CD4-positive, alpha-beta T cell treated with Interleukin-15 for 1 hour (primary cell): ENCODE results near the gene CETN3.
A peak's percentile ranks its signal among the peaks of the same experiment; 100 is the strongest.

Experiments used
- DNase-seq: peaks from one replicate; pipeline ENCODE4 v3.0.0-alpha.2; 2020

Gene CETN3

GRCh38 chr5:90409318-90410177 lies at the start of gene CETN3:
TSS of gene CETN3 (minus strand) at chr5:90409756. CDS start at chr5:90409661, 95 bp downstream.
- DNase-seq, result peak; percentile 92

GRCh38 chr5:90446961-90447360 lies 37.4 kb upstream of the CETN3 start:
- no peak for DNase-seq

GRCh38 chr5:90440644-90441043 lies 31.1 kb upstream of the CETN3 start:
- DNase-seq, result no peak

GRCh38 chr5:90438100-90438499 lies 28.5 kb upstream of the CETN3 start:
- no peak for DNase-seq

- no peak for DNase-seq
These were observed 28.1 kb upstream of the CETN3 start for GRCh38 chr5:90437663-90438062.

GRCh38 chr5:90434116-90434714 lies 24.7 kb upstream of the CETN3 start:
- DNase-seq, result peak; percentile 20

- no peak for DNase-seq
These were observed 14.7 kb upstream of the CETN3 start for GRCh38 chr5:90424245-90424644.

- no peak for DNase-seq
These were observed 11.6 kb upstream of the CETN3 start for GRCh38 chr5:90421136-90421535.

GRCh38 chr5:90418214-90418613 lies 8.7 kb upstream of the CETN3 start:
- DNase-seq, result no peak

- DNase-seq, result no peak
These were observed 714 bp upstream of the CETN3 start for GRCh38 chr5:90410178-90410762.

GRCh38 chr5:90408571-90409317 lies 812 bp downstream of the CETN3 start:
- DNase-seq, result no peak

GRCh38 chr5:90406466-90406865 lies 3.1 kb downstream of the CETN3 start:
- DNase-seq, result no peak

- DNase-seq, result no peak
These were observed 6.9 kb downstream of the CETN3 start for GRCh38 chr5:90402521-90403255.

- DNase-seq, result no peak
These were observed 10.3 kb downstream of the CETN3 start for GRCh38 chr5:90399251-90399650.

- no peak for DNase-seq
These were observed 10.8 kb downstream of the CETN3 start for GRCh38 chr5:90398726-90399125.

- DNase-seq, result no peak
These were observed 14.6 kb downstream of the CETN3 start for GRCh38 chr5:90395005-90395404.

- no peak for DNase-seq
These were observed 18.6 kb downstream of the CETN3 start for GRCh38 chr5:90390928-90391327.

- no peak for DNase-seq
These were observed 19.2 kb downstream of the CETN3 start for GRCh38 chr5:90390326-90390725.

GRCh38 chr5:90387508-90387907 lies 22.0 kb downstream of the CETN3 start:
- no peak for DNase-seq

GRCh38 chr5:90386099-90386710 lies 23.4 kb downstream of the CETN3 start:
- no peak for DNase-seq

- no peak for DNase-seq
These were observed 25.2 kb downstream of the CETN3 start for GRCh38 chr5:90384389-90384788.

GRCh38 chr5:90383903-90384302 lies 25.7 kb downstream of the CETN3 start:
- DNase-seq, result no peak
